HEK293 (cell line): Measurements from ENCODE around the gene CCDC180.

Source experiments
- CTCF ChIA-PET: fragments of 350-600 bp; formaldehyde crosslinking; extraction: SDS; loops from one replicate; lab custom pipeline; 2021; ENCODE audit warnings: antibody characterized with exemption; lab: Yijun Ruan, JAX
- POLR2A ChIA-PET: fragments of 300-600 bp; formaldehyde crosslinking; extraction: SDS; loops from one replicate; lab custom pipeline; 2020; ENCODE audit warnings: antibody characterized with exemption, inconsistent platforms; lab: Yijun Ruan, JAX
- H3K27ac ChIP-seq: fragments of 200-500 bp; sonication (Bioruptor generic); 2 replicates; pipeline ENCODE4 v1.5.1; 2014; ENCODE audit warnings: low read depth, low read length, control low read depth, inconsistent platforms; ENCODE audit errors: extremely low read depth
- H3K36me3 ChIP-seq, 2 experiments: fragments of 200-500 bp in 1 of 2; sonication (Bioruptor generic) in 1 of 2; 1 replicate in 1 of 2; 2 replicates in 1 of 2; pipeline ENCODE4 v1.5.1; 2014 to 2017; ENCODE audit warnings: inconsistent platforms in 2 of 2, low read length in 2 of 2; ENCODE audit not compliant: control insufficient read depth in 2 of 2, insufficient read depth in 1 of 2
- H3K4me1 ChIP-seq: fragments of 200-500 bp; sonication (Bioruptor generic); 2 replicates; pipeline ENCODE4 v1.5.1; 2014; ENCODE audit warnings: mild to moderate bottlenecking, low read length, inconsistent platforms; ENCODE audit not compliant: control insufficient read depth, insufficient read depth
- H3K4me3 ChIP-seq: 2 replicates; pipeline ENCODE4 v1.5.1; 2011; ENCODE audit warnings: low read depth, mild to moderate bottlenecking, control low read depth, low read length, moderate library complexity
- H3K9me3 ChIP-seq: fragments of 200-500 bp; sonication (Bioruptor generic); 2 replicates; pipeline ENCODE4 v1.5.1; 2014; ENCODE audit warnings: low read depth, low read length, inconsistent platforms; ENCODE audit not compliant: control insufficient read depth, insufficient read depth
- MYNN ChIP-seq: fragments of 450-650 bp; formaldehyde crosslinking; IDR thresholded peaks from 2 replicates; pipeline ENCODE4 v1.5.1; 2016; ENCODE audit warnings: missing biosample characterization, missing genetic modification characterization, borderline replicate concordance
- PATZ1 ChIP-seq: fragments of 450-650 bp; formaldehyde crosslinking; IDR thresholded peaks from 2 replicates; pipeline ENCODE4 v1.5.1; 2016; ENCODE audit warnings: missing biosample characterization, missing genetic modification characterization
- SETDB1 ChIP-seq: IDR thresholded peaks from one replicate; pipeline ENCODE4 v1.6.1; 2017; ENCODE audit warnings: mild to moderate bottlenecking, low read length, moderate library complexity, mixed read lengths; ENCODE audit not compliant: insufficient read length
- SP7 ChIP-seq: fragments of 450-650 bp; formaldehyde crosslinking; IDR thresholded peaks from 2 replicates; pipeline ENCODE4 v1.5.1; 2016; ENCODE audit warnings: missing biosample characterization, missing genetic modification characterization
- ZBTB21 ChIP-seq: fragments of 450-650 bp; formaldehyde crosslinking; IDR thresholded peaks from 2 replicates; pipeline ENCODE4 v1.5.1; 2017; ENCODE audit warnings: missing biosample characterization, missing genetic modification characterization
- ZNF138 ChIP-seq: fragments of 450-650 bp; formaldehyde crosslinking; IDR thresholded peaks from 2 replicates; pipeline ENCODE4 v1.5.1; 2016; ENCODE audit warnings: missing biosample characterization, missing genetic modification characterization, borderline replicate concordance
- ZNF140 ChIP-seq: fragments of 450-650 bp; formaldehyde crosslinking; IDR thresholded peaks from 2 replicates; pipeline ENCODE4 v1.5.1; 2016; ENCODE audit warnings: missing biosample characterization, missing genetic modification characterization
- ZNF24 ChIP-seq: fragments of 450-650 bp; formaldehyde crosslinking; IDR thresholded peaks from 2 replicates; pipeline ENCODE4 v1.5.1; 2016; ENCODE audit warnings: missing biosample characterization, missing genetic modification characterization
- ZNF324 ChIP-seq: fragments of 450-650 bp; formaldehyde crosslinking; IDR thresholded peaks from 2 replicates; pipeline ENCODE4 v1.5.1; 2016; ENCODE audit warnings: missing biosample characterization, missing genetic modification characterization
- ZNF341 ChIP-seq: fragments of 450-650 bp; formaldehyde crosslinking; IDR thresholded peaks from 2 replicates; pipeline ENCODE4; 2016; ENCODE audit warnings: low read depth, missing biosample characterization, missing genetic modification characterization
- ZNF366 ChIP-seq: fragments of 450-650 bp; formaldehyde crosslinking; conservative IDR thresholded peaks from 2 replicates; pipeline ENCODE4 v1.5.1; 2016; ENCODE audit warnings: missing biosample characterization, missing genetic modification characterization
- ZNF394 ChIP-seq: fragments of 450-650 bp; formaldehyde crosslinking; IDR thresholded peaks from 2 replicates; pipeline ENCODE4 v1.5.1; 2016; ENCODE audit warnings: missing biosample characterization, missing genetic modification characterization, mild to moderate bottlenecking, moderate library complexity, borderline replicate concordance
- ZNF416 ChIP-seq: fragments of 450-650 bp; formaldehyde crosslinking; IDR thresholded peaks from 2 replicates; pipeline ENCODE4 v1.5.1; 2016; ENCODE audit warnings: missing biosample characterization, missing genetic modification characterization
- ZNF449 ChIP-seq: fragments of 450-650 bp; formaldehyde crosslinking; IDR thresholded peaks from 2 replicates; pipeline ENCODE4 v1.5.1; 2017; ENCODE audit warnings: missing biosample characterization, mild to moderate bottlenecking, missing genetic modification characterization, moderate library complexity
- ZNF473 ChIP-seq: fragments of 450-650 bp; formaldehyde crosslinking; IDR thresholded peaks from 2 replicates; pipeline ENCODE4 v1.5.1; 2017; ENCODE audit warnings: missing biosample characterization, missing genetic modification characterization
- ZNF521 ChIP-seq: fragments of 450-650 bp; formaldehyde crosslinking; IDR thresholded peaks from 2 replicates; pipeline ENCODE4 v1.5.1; 2017; ENCODE audit warnings: missing biosample characterization, mild to moderate bottlenecking, missing genetic modification characterization
- ZNF529 ChIP-seq: fragments of 450-650 bp; formaldehyde crosslinking; IDR thresholded peaks from 2 replicates; pipeline ENCODE4 v1.5.1; 2017; ENCODE audit warnings: missing genetic modification characterization, missing biosample characterization; ENCODE audit not compliant: insufficient replicate concordance
- ZNF558 ChIP-seq: fragments of 450-650 bp; formaldehyde crosslinking; IDR thresholded peaks from 2 replicates; pipeline ENCODE4 v1.5.1; 2016; ENCODE audit warnings: missing biosample characterization, missing genetic modification characterization
- ZSCAN4 ChIP-seq: fragments of 450-650 bp; formaldehyde crosslinking; IDR thresholded peaks from 2 replicates; pipeline ENCODE4 v1.5.1; 2017; ENCODE audit warnings: missing biosample characterization, missing genetic modification characterization
- TF ChIP-seq, protein P1 (sequence below): fragments of 450-650 bp; formaldehyde crosslinking; IDR thresholded peaks from 2 replicates; pipeline ENCODE4 v1.5.1; 2016; ENCODE audit warnings: missing biosample characterization, missing genetic modification characterization
- TF ChIP-seq, protein P2 (sequence below): fragments of 450-650 bp; formaldehyde crosslinking; IDR thresholded peaks from 2 replicates; pipeline ENCODE4 v1.5.1; 2016; ENCODE audit warnings: missing biosample characterization, missing genetic modification characterization

CCDC180 gene

DNA sequence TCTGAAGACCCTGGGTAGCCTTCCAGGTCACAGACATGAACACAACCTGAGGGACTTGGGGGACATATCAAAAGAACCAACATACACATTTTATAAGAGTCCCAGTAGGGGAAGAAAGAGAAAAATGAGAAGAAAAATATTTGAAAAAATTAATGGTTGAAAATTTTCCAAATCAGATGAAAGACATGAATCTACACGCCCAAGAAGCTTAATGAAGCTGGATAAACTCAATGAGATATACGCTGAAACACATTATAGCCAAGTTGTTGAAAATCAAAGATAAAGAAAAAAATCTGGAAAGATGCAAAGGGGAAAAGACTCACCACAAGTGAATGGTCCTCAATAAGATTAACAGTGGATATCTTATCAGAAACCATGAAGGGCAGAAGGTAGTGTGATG, 9.6 kb upstream of the CCDC180 start:
- peaks cover 0 to 7% of the 10 kb centered on the region in 2 experiments; a peak in 1 of 3 replicates for H3K36me3 ChIP-seq
- POLR2A ChIA-PET: no interaction called here
- no peaks in the 10 kb centered on the region for H3K4me1 ChIP-seq
- CTCF ChIA-PET: no interaction called here
- no peaks in the 10 kb centered on the region for H3K9me3 ChIP-seq
- no peak overlapping the region for H3K4me3 ChIP-seq
- peak; percentile 99 for TF ChIP-seq ZNF558 (tag by site-specific recombination)
- no peak for TF ChIP-seq ZNF138 (tag by site-specific recombination)
- TF ChIP-seq, all 188 proteins: peak for 1
- H3K27ac ChIP-seq: no peak overlapping the region

DNA sequence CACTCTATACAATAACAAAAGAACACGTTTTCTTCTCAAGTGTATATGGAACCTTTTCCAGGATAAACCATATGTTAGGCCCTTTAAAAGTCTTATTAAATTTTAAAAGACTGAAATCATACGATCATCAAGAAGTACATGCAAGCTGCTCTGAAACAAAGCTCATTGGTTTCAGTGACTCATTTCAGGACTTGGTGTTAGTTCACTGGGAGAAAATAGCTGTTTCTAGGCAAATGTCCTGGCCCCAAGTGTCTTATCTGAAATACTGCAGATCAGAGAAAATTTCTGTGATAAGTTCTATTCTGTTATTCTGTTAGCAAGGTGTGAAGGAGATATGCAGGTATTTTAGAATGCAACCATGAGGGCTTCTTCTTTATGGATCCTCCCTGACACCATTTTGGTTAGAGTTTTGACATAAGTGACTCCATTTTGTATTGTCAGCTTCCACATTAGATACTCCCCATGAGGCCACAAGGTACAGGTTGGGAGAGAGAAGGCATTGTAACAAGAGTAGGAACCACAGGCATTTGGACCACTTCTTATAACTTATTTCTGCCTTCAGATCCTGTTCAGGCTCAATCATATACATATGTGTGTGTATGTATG, 7.5 kb upstream of the CCDC180 start:
- H3K36me3 ChIP-seq: no peaks in the 10 kb centered on the region
- no peaks in the 10 kb centered on the region for H3K4me1 ChIP-seq
- no peaks in the 10 kb centered on the region for H3K9me3 ChIP-seq
- POLR2A ChIA-PET: no interaction called here
- no peak overlapping the region for H3K4me3 ChIP-seq
- CTCF ChIA-PET: interaction anchor here (0.6 kb wide), 1 partner anchor 44 kb away, joined by 4 read pairs; no protein-coding TSS in a partner anchor
- TF ChIP-seq ZNF24 (no peak), SP7 (tag by site-specific recombination) (no peak), ZNF473 (tag by site-specific recombination) (no peak)
- H3K27ac ChIP-seq: no peak overlapping the region

DNA sequence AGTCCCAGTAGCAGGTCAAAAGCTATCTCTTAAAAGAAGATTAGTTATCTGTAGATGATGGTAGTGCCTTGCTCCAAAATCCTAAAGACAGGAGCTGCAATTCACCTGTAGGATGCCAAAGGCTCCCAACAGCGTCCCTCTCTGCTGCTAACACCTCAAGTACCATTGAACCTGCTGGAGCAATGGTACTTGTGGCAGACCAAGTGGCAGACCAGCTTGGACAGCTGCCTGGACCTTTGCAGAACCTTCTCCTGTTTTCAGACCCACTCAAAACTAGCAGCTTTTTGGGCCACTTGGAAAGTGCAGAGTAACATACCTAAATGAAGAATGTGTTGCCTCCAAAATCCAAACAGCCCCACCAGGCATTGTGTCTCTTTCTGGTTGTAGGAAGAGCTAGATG, 6.9 kb upstream of the CCDC180 start:
- ChIA-PET POLR2A (no interaction called here), CTCF (interaction anchor here (0.6 kb wide), 1 partner anchor 513 kb away, joined by 3 read pairs; no protein-coding TSS in a partner anchor)

DNA sequence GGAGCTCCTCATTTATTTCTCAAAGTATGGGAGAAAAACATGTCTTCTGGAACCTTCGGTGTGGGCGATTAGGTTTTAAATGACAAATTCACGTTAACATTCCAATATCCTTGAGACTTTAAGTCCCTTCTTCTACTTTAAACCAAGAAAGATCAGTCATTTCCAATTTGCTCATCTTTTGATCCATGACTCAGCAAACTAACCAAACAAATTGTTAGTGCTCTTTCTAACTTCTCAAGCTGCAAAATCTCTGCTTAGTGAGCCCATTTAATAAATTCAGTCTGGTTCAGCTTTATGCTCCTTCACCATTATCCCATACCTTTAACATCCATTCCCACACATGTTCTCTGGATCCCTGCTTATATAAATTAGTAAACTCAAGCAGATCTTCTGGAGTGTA, 5.5 kb upstream of the CCDC180 start:
- ChIA-PET POLR2A (no interaction called here), CTCF (no interaction called here)
- no peaks in the 10 kb centered on the region for H3K9me3 ChIP-seq
- TF ChIP-seq ZNF366 (tag by site-specific recombination) (no peak), PATZ1 (tag by site-specific recombination) (no peak), ZNF341 (tag by site-specific recombination) (no peak), ZNF529 (tag by site-specific recombination) (no peak), SETDB1 (no peak), ZNF324 (tag by site-specific recombination) (no peak), ZNF394 (no peak), ZNF449 (tag by site-specific recombination) (no peak), ZNF521 (no peak), ZNF140 (no peak), MYNN (no peak)
- TF ChIP-seq, protein P1, sequence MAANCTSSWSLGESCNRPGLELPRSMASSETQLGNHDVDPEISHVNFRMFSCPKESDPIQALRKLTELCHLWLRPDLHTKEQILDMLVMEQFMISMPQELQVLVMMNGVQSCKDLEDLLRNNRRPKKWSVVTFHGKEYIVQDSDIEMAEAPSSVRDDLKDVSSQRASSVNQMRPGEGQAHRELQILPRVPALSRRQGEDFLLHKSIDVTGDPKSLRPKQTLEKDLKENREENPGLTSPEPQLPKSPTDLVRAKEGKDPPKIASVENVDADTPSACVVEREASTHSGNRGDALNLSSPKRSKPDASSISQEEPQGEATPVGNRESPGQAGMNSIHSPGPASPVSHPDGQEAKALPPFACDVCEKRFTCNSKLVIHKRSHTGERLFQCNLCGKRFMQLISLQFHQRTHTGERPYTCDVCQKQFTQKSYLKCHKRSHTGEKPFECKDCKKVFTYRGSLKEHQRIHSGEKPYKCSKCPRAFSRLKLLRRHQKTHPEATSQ (tag by site-specific recombination): no peak
- TF ChIP-seq, protein P2, sequence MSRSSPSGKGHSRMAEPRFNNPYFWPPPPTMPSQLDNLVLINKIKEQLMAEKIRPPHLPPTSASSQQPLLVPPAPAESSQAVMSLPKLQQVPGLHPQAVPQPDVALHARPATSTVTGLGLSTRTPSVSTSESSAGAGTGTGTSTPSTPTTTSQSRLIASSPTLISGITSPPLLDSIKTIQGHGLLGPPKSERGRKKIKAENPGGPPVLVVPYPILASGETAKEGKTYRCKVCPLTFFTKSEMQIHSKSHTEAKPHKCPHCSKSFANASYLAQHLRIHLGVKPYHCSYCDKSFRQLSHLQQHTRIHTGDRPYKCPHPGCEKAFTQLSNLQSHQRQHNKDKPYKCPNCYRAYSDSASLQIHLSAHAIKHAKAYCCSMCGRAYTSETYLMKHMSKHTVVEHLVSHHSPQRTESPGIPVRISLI (tag by site-specific recombination): no peak

More for the DNA sequence above, 6.9 kb upstream of the CCDC180 start:
- no peak for TF ChIP-seq ZNF416 (tag by site-specific recombination)
- no peak for TF ChIP-seq ZSCAN4 (tag by site-specific recombination)
- no peak for TF ChIP-seq ZBTB21 (tag by site-specific recombination)
- no peaks in the 10 kb centered on the region for H3K36me3 ChIP-seq
- no peak overlapping the region for H3K4me3 ChIP-seq
- no peaks in the 10 kb centered on the region for H3K9me3 ChIP-seq
- H3K27ac ChIP-seq: no peak overlapping the region
- no peaks in the 10 kb centered on the region for H3K4me1 ChIP-seq

More for the DNA sequence above, 5.5 kb upstream of the CCDC180 start:
- H3K36me3 ChIP-seq: no peaks in the 10 kb centered on the region
- H3K27ac ChIP-seq: no peak overlapping the region
- no peaks in the 10 kb centered on the region for H3K4me1 ChIP-seq
- no peak overlapping the region for H3K4me3 ChIP-seq
